Stimulated activated CD8-positive, alpha-beta memory T cell treated with anti-CD3 and anti-CD28 coated beads, Interleukin-4, amount 100 ng/mL, for 1 hour (primary cell): ENCODE measurements around the gene CNBD2.
A peak's percentile ranks its signal among the peaks of the same experiment; 100 is the strongest.
"Not testable (repeated sequence)": the region's sequence is repeated elsewhere in the genome, so short reads cannot be mapped to it uniquely, and the experiment has no call there.

Experiments
- DNase-seq, 2 donors: peaks; one replicate each; pipeline ENCODE4 v3.0.0-alpha.2; 2020; ENCODE audit warnings: low read depth in 2 of 2, low spot score in 1 of 2

The CNBD2 gene

DNA sequence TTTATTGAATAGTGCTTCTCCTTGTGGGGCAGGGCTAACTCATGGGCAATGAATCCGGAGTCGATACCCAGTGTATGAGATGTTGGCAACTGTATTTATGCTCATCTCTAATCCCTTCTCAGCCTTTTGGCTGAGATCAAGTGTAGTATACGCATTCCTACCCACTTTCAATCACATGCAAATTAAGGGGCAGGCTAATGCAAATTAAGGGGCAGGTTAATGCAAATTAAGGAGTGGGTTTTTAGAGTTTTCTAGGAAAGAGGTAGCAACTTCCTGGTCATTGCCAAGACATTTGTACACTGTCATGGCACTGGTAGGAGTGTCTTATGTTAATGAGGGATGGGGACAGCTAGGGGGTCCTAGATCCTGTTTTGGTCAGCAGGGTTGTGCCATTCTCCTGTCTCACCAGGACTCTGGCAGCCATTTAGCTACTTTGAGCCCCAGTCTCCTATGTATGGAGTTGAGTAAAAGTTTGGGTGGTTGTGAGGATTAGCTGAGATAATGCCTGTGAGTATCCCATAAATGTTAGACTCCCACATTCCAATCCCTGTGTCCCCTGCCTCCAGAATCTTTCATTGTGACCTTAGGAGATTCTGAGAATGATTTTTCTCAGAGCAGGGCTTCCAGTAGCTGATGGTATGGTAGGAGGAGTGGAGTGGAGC is at the start of gene CNBD2:
Gene CNBD2 (plus strand): TSS at position 612 of the 662 bp plus-strand sequence. CDS start 173 bp downstream, outside the sequence.
- no peak for DNase-seq

DNA sequence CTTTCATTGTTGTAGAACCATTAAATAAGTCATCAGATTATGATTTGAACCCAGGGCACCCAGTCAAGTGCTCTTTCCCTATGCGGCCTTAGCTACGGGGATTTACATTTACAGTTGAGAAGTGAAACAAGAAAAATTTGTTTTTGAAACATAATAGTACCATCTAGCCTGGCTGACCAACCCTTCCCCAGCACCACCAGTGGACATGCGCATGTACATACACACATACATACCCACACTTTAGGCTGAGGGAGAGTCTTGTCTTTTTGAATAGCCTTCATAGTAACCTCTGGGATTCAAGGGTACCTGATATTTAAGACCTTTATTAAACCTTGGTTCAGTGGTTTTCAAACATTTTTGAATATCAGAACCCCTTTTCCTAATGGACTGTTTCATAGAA is 47.9 kb upstream of the CNBD2 start:
- no peak for DNase-seq

GRCh38 chr20:35929301-35929700 is 39.1 kb upstream of the CNBD2 start:
- DNase-seq = no peak

- no peak for DNase-seq
Measured at GRCh38 chr20:35934050-35934449, 34.3 kb upstream of the CNBD2 start.

GRCh38 chr20:35939264-35939663 is 29.1 kb upstream of the CNBD2 start:
- DNase-seq = no peak

GRCh38 chr20:35941620-35942019 is 26.8 kb upstream of the CNBD2 start:
- no peak for DNase-seq

DNA sequence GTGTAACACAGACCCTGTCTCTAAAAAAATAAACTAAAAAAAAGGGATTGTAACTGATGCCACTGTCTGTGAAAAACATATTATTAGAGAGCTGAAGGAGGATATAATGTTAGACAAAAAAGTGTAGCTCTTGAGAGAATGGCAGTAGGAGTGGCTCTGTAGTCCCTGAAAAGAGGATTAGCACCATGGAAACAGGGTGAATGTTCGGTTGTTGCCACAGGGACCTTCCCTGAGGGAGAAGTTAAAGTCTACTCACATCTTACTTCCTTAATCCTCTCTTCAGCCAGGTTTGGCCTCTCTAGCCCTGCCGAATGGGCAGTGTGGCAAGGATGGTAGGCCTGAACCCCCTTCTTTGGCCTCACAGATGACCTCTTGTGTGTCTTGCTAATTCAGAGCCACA is 26.1 kb upstream of the CNBD2 start:
- no peak for DNase-seq

DNA sequence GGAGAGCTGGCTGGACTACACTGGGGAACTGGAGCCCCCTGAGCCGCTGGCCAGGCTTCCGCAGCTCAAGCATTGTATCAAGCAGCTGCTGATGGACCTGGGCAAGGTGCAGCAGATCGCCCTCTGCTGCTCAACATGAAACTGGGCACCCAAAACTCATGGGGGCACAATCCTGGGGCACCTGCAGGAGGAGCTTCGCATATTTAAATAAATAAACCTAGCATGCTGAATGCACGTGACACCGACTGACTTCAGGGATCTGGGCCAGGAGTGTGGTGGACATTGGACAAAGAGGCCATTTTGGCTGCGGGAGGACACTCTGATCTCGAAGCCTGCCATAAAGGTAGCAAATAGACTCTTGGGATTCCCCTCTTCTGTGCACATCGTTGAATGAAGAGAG is 20.9 kb upstream of the CNBD2 start:
- DNase-seq = no peak

DNA sequence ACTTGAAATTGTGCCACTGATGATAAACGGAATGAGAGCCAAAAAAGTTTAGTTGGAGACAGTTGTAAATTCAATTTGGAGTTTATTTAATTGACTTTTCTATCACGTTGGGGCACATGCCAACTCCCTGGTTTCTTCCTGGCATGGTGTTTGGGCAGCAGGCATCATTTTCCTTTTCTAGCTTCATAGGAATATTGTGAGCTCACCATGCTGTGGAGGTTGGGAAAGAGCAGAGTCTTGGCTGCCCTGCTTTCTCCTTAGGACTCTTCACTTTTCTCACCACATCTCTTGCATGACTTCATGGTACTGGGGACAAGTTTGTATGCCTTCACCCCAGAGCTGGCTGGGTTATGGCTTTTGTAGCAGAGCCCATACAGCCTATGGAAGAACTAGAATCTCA is 20.5 kb upstream of the CNBD2 start:
- DNase-seq = no peak

DNA sequence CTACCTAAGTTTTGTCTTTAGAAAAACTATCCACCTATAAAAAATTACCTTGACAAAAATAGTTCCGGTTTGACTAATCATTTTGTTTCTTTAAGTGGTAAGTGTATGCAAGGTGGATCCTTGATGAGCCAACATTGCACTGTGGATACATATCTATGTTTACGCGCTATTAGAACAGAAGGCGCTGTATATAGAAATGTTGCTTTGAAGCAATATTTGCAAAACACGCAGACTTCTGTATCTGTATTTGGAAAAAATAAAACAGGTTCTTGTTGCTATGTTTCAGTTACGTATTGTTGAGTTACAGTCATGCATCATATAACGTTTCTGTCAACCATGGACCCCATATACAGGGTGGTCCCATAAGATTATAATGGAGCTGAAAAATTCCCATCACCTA is 18.3 kb upstream of the CNBD2 start:
- no peak for DNase-seq

DNA sequence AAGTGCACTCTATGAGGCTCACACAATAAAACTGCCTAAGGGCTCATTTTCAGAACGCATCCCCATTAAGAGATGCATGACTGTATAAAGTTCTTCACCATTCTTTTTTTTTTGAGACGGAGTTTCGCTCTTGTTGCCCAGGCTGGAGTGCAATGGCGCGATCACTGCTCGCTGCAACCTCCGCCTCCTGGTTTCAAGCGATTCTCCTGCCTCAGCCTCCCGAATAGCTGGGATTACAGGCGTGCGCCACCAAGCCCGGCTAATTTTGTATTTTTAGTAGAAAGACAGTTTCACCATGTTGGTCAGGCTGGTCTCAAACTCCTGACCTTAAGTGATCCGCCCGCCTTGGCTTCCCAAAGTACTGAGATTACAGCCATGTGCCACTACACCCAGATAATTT is 16.3 kb upstream of the CNBD2 start:
- DNase-seq = not testable (repeated sequence)

GRCh38 chr20:35952480-35953386 is 15.7 kb upstream of the CNBD2 start:
- no peak for DNase-seq

DNA sequence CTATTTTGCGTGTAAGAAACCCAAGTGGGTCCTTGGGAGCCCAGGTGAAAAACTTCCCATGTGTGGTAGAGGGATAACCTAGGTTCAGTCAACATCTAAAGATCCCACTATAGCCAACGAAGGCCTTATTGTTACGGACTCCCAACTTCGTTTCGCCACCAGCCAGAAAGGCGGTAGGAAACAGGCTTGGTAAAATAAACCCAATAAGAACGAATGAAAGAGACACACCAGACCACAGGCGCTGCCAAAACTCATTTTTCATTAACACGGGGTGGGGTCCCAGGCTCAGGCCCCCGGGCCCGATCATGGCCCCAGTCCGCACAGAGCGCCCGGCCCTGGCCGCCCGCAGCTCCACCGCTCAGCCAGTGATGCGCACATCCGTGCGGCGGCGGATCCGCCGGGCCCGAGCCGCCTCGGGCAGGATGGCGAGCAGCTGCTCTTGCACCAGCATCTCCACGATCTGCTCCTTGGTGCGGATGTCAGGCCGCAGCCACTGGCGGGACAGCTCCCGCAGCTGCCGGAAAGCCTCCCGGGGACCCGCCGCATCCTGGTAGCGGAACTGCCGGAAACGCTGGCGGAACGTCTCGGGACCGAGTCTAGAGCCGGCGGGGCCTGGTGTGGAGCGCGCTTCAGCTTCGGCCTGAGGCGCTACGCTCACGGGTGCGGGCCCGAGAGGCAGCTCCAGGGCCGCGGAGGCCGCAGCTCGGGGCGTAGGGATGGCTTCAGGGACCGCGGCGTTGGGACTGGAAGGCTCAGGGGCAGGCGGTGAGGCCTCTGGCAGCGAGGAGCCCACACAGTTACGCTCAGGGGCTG is 14.8 kb upstream of the CNBD2 start:
- DNase-seq = peak; percentile 27 to 36

DNA sequence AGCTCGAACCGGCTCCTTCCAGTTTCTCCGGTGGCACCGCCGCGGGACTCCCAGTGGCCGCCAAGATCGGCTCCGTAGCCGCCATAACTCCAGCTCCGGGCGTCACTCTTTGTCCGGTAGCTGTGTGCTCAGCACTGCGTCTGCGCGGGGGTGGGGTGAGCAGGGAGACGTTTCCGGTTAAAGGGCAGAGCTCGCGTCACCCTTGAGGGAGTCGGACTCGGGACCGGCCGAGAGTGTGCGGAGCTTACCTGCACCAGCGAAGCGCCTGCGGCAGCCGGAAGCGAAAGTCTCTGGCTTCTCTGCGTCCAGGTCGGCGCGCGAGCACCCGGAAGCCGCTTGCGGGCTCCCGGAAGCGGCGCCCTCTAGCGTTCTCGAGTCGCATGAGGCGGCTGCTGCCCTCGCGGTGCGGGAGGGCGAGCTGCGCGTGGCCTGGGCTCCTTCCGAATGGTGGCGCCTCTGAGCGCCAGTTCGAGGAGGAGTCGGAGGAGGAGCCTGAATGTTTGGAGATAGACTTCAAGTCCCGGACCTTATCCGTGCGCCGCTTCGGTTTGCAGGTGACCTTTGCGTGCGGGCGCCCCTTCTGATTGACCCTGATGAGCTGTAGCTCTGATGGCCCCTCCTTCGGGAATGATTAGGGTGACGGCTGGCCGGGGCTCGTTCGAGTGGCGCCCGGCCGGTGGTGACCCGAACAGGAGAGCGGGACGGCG is 14.0 kb upstream of the CNBD2 start, which contains the start of gene SCAND1:
Gene SCAND1 (minus strand): TSS at position 303 of the 707 bp plus-strand sequence. CDS start 218 bp downstream, at position 85.
- peak; percentile 84 to 93 for DNase-seq

- DNase-seq = no peak
Measured at GRCh38 chr20:35954907-35955251, 13.5 kb upstream of the CNBD2 start.

GRCh38 chr20:35956616-35957015 is 11.8 kb upstream of the CNBD2 start:
- no peak for DNase-seq

DNA sequence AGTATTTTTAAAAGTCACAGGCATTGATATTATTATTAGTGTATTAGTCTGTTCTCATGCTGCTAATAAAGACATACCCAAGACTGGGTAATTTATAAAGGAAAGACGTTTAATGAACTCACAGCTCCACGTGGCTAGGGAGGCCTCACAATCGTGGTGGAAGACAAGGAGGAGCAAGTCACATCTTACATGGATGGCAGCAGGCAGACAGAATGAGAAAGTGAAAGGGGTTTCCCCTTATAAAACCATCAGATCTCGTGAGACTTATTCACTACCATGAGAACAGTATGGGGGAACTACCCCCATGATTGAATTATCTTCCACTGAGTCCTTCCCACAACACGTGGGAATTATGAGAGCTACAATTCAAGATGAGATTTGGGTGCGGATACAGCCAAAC is 9.1 kb upstream of the CNBD2 start:
- not testable (repeated sequence) for DNase-seq

DNA sequence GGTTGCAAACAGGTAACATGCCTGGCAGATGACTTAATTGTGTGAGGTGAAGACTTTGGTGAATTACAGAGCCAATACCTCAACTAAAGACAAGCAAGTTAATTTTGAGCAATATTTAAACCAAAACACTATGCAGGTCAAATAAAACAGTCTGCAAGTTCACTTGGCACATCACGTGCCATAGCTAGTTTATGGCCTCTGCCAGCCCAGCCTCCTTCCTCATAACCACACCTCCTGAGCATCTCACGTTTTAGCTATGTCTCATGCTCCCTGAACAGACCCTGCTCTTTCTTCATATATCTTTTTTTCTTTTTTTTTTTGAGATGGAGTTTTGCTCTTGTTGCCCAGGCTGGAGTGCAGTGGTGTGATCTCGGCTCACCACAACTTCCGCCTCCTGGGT is 4.5 kb upstream of the CNBD2 start:
- DNase-seq = no peak

DNA sequence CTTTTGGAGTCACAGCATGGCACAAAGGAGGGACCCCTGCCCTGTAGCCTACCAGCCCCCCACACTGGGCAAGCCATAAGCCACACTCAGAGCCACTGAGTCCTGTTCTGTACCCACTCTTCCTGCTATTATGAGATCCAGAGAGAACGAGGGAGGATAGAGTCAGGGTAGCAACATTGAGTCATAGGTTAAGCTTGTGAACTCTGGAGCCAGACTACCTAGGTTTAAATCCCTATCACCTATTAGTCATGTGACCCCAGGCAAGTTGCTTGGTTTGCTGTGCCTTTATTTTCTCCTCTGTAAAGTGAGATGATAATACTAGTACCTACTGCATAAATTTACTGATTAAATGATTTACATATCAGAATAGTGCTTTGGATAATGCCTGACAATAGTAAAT is 540 bp downstream of the CNBD2 start:
- no peak for DNase-seq

DNA sequence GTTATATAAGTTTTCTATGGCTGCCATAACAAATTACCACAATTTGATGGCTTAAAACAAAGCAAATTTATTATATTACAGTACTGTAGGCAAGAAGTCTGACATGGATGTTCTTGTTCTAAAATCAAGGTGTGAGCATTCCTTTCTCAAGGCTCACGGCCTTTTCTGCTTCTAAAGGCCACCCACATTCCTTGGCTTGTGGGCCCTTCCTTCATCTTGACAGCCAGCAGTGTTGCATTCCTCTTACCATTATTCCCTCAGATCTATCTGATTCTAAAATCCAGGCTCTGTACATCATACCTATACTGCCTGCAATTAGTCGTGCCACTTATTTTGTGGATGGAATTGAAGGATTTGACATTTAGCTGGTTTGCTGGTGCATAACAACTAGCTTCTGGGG is 3.6 kb downstream of the CNBD2 start:
- no peak for DNase-seq

DNA sequence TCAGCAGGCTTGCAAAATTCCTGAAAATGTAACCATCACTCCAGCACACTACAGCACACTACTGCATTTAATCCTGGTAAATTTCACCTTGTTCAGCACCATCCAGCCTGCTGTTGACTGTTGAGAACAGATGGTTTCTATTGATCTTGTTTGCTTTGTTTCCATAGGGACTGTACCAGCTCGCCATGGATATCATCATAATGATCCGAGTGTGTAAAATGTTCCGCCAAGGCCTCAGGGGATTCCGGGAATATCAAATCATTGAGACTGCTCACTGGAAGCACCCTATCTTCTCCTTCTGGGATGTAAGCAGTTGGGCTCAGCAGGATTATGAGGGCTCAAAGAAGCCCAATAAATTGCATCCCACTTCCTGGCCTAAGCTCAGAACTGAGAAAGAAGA is 4.1 kb downstream of the CNBD2 start:
- DNase-seq = no peak
